ENCODE measurements around the gene GAK. TPM values are rescaled to one million over a fixed set of nuclear protein-coding genes. Genes with fewer than 3 reads are reported as not detected.
"Not testable (repeated sequence)": the region's sequence is repeated elsewhere in the genome, so short reads cannot be mapped to it uniquely, and the experiment has no call there.

GAK gene
- total RNA-seq, 1 donor from 2014 or later: 97.1 TPM

- H3K4me1 Mint-ChIP-seq (ENCODE audit: unreplicated experiment): peaks cover 5% of the 10 kb centered on the region
- TF ChIP-seq, protein P1, sequence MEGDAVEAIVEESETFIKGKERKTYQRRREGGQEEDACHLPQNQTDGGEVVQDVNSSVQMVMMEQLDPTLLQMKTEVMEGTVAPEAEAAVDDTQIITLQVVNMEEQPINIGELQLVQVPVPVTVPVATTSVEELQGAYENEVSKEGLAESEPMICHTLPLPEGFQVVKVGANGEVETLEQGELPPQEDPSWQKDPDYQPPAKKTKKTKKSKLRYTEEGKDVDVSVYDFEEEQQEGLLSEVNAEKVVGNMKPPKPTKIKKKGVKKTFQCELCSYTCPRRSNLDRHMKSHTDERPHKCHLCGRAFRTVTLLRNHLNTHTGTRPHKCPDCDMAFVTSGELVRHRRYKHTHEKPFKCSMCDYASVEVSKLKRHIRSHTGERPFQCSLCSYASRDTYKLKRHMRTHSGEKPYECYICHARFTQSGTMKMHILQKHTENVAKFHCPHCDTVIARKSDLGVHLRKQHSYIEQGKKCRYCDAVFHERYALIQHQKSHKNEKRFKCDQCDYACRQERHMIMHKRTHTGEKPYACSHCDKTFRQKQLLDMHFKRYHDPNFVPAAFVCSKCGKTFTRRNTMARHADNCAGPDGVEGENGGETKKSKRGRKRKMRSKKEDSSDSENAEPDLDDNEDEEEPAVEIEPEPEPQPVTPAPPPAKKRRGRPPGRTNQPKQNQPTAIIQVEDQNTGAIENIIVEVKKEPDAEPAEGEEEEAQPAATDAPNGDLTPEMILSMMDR (conservative IDR thresholded peaks at IDR 0.05): no peak
- no peaks in the 10 kb centered on the region for H3K9me3 Mint-ChIP-seq
- DNase-seq (ENCODE audit: extremely low spot score, unreplicated experiment): no peak
- no peaks in the 10 kb centered on the region for H3K36me3 Mint-ChIP-seq
- no peak overlapping the region for H3K4me3 Mint-ChIP-seq
- peaks cover 58% of the 10 kb centered on the region for H3K27me3 Mint-ChIP-seq
- H3K27ac Mint-ChIP-seq: no peak overlapping the region
Measured at GRCh38 chr4:814312-814850, 117.7 kb downstream of the GAK start.

DNA sequence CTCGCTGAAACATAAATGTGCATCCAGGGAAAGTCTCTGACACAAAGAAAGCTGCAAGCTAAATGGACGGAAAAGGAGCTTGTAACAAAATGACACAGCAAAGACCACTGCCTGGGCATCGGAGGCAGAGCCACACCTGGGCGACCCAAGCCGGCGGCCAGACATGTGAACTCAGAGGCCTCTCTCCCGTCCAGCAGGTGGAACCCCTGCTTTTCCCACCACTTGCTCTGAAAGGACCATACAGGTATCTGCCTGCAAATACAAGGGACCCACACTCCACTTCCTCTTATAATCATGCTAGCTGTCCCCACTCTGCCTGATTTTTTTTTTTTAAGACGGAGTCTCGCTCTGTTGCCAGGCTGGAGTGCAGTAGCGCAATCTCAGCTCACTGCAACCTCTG is 118.2 kb downstream of the GAK start:
- peaks cover 5% of the 10 kb centered on the region for H3K4me1 Mint-ChIP-seq (ENCODE audit: unreplicated experiment)
- TF ChIP-seq, protein P1 (conservative IDR thresholded peaks at IDR 0.05): no peak
- H3K27me3 Mint-ChIP-seq: peaks cover 55% of the 10 kb centered on the region
- no peaks in the 10 kb centered on the region for H3K9me3 Mint-ChIP-seq
- no peak overlapping the region for H3K27ac Mint-ChIP-seq
- no peaks in the 10 kb centered on the region for H3K36me3 Mint-ChIP-seq
- no peak overlapping the region for H3K4me3 Mint-ChIP-seq
- DNase-seq (ENCODE audit: extremely low spot score, unreplicated experiment): no peak

DNA sequence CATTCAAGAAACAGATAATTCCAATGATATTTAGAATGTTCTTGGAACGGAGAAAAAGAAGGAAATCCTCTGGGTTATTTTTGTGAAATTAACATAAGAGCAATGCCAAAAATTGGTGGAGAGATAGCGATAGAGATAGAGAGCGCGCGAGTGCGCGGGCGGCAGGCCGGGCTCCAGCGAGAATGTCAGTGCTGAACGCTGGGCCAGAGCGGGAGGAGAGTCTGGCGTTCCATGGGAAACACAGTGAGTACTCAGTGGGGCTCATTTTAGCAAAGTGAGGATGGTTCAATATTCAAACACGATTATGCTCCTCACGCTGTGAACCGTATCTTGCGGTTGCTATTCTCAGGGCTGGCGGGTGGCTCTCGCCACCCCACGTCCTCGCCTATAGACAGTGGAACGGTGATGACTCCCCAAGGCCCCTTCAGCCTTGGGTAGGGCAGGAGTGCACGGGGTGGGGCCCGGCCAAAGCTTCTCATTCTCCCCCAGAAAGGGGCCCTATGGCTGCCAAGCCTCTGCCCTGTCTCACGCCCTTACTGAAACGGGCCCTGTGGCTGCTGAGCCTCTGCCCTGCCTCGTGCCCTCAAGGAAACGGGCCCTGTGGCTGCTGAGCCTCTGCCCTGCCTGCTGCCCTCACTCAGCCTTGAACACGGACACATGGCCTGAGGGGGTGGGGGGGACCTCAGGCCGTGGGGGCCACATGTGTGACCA is 123.1 kb downstream of the GAK start:
- no peaks in the 10 kb centered on the region for H3K36me3 Mint-ChIP-seq
- H3K4me1 Mint-ChIP-seq (ENCODE audit: unreplicated experiment): no peaks in the 10 kb centered on the region
- TF ChIP-seq, protein P1 (conservative IDR thresholded peaks at IDR 0.05): no peak
- no peak overlapping the region for H3K4me3 Mint-ChIP-seq
- DNase-seq (ENCODE audit: extremely low spot score, unreplicated experiment): no peak
- H3K9me3 Mint-ChIP-seq: peaks cover 5% of the 10 kb centered on the region
- no peak overlapping the region for H3K27ac Mint-ChIP-seq
- H3K27me3 Mint-ChIP-seq: peaks cover 34% of the 10 kb centered on the region

DNA sequence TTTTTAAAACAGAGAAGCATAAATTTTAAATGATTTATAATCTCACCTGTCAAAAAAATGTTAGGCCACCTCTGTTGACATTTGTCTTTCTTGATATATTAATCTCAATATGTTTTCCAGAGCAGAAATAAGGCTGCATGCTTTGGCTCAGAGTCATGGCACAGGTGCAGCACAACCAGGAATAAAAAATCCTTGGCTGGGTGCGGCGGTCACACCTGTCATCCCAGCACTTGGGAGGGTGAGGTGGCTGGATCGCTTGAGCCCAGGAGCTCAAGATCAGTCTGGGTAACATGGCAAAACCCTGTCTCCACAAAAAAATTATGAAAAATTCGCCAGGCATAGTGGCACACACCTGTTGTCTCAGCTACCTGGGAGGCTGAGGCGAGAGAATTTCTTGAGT is 124.3 kb downstream of the GAK start:
- H3K9me3 Mint-ChIP-seq: peaks cover 5% of the 10 kb centered on the region
- no peaks in the 10 kb centered on the region for H3K36me3 Mint-ChIP-seq
- TF ChIP-seq, protein P1 (conservative IDR thresholded peaks at IDR 0.05): no peak
- DNase-seq (ENCODE audit: extremely low spot score, unreplicated experiment): no peak
- peaks cover 22% of the 10 kb centered on the region for H3K27me3 Mint-ChIP-seq
- no peak overlapping the region for H3K4me3 Mint-ChIP-seq
- no peak overlapping the region for H3K27ac Mint-ChIP-seq
- no peaks in the 10 kb centered on the region for H3K4me1 Mint-ChIP-seq (ENCODE audit: unreplicated experiment)

- not testable (repeated sequence) for DNase-seq (ENCODE audit: extremely low spot score, unreplicated experiment); H3K9me3 Mint-ChIP-seq; H3K4me1 Mint-ChIP-seq (ENCODE audit: unreplicated experiment); H3K4me3 Mint-ChIP-seq; H3K27ac Mint-ChIP-seq; H3K36me3 Mint-ChIP-seq
- peaks cover 13% of the 10 kb centered on the region for H3K27me3 Mint-ChIP-seq
Measured at GRCh38 chr4:806979-807378, 125.1 kb downstream of the GAK start.

DNA sequence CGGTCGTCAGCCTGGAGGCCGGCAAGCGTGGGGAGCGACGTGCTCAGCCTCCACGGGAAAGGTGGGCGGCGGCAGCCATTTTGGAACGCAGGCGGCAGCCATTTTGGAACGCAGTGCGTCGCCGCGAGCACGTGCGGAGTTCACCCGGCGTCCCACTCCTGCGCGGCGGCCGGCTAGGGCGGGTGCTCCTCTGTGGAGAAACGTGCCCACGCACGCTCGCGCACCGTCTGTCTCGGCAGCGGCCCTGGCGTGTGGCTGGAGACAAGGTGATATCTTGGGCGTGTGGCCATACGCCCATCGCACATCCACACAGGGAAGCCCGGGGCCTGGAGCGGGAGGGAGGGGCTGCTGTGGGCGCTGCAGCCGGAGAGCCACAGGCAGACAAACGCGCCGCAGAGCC is 127.3 kb downstream of the GAK start:
- TF ChIP-seq, protein P1 (conservative IDR thresholded peaks at IDR 0.05): no peak
- Mint-ChIP-seq H3K9me3 (peaks cover 8% of the 10 kb centered on the region), H3K4me1 (ENCODE audit: unreplicated experiment) (no peaks in the 10 kb centered on the region), H3K27ac (no peak overlapping the region), H3K27me3 (peaks cover 7% of the 10 kb centered on the region), H3K36me3 (no peaks in the 10 kb centered on the region), H3K4me3 (no peak overlapping the region)
- DNase-seq (ENCODE audit: extremely low spot score, unreplicated experiment): no peak
